ENCODE results near the gene SLC6A4.

The SLC6A4 gene

DNA sequence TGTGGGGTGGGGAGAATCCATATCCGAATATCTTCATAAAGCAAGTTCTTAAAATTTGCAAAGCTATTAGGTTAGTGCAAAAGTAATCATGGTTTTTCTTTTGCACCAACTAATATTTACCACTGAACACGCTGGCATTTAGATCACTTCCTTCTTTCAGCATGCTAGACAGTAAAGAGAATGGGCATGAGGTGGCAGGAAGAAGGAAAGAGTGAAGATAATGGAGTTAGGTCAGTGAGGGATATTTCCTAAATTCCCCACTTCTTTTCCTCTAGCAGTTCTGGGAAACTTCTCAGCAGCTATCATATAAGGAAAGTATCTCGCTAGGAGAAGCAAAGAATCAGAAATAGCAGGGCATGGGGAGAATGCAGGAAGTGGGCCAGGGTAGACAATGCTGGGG, 39.0 kb downstream of the SLC6A4 start:
- H3K4me3 ChIP-seq (ENCODE audit: low read depth, low read length) = no peak overlapping the region
- TF ChIP-seq MAX (IDR thresholded peaks at IDR 0.05; ENCODE audit: low read depth, low read length) (no peak), MYC (IDR thresholded peaks at IDR 0.05; ENCODE audit: low read depth, low read length) (no peak), CTCF (IDR thresholded peaks at IDR 0.05; ENCODE audit: low read depth, low read length) (no peak), POLR2A (IDR thresholded peaks at IDR 0.05; ENCODE audit: extremely low read depth, insufficient read length) (no peak)
- peak; percentile 17 for DNase-seq (ENCODE audit: low read depth)

DNA sequence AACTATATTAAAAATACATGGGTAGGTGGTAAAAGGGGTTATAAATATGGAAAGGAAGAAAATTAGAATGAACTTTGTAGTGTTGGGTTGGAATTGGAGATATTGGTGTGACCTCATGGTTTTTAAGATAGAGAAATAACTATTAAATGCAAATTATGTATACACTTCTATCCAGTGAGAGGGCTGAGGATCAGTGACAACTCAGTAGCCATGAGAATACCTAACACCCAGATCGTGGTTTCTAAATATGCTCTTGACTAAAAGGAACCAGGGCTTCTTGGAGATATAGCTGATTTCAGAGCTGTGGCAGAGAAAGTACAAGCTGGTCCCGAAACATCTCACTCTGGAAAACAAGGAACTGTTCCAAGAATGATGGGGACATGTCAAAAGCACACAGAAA, 44.4 kb downstream of the SLC6A4 start:
- H3K4me3 ChIP-seq (ENCODE audit: low read depth, low read length) = no peak overlapping the region
- no peak for DNase-seq (ENCODE audit: low read depth)
- no peak for TF ChIP-seq CTCF (IDR thresholded peaks at IDR 0.05; ENCODE audit: low read depth, low read length)
- TF ChIP-seq MYC (IDR thresholded peaks at IDR 0.05; ENCODE audit: low read depth, low read length) = no peak
- no peak for TF ChIP-seq POLR2A (IDR thresholded peaks at IDR 0.05; ENCODE audit: extremely low read depth, insufficient read length)
- no peak for TF ChIP-seq MAX (IDR thresholded peaks at IDR 0.05; ENCODE audit: low read depth, low read length)

DNA sequence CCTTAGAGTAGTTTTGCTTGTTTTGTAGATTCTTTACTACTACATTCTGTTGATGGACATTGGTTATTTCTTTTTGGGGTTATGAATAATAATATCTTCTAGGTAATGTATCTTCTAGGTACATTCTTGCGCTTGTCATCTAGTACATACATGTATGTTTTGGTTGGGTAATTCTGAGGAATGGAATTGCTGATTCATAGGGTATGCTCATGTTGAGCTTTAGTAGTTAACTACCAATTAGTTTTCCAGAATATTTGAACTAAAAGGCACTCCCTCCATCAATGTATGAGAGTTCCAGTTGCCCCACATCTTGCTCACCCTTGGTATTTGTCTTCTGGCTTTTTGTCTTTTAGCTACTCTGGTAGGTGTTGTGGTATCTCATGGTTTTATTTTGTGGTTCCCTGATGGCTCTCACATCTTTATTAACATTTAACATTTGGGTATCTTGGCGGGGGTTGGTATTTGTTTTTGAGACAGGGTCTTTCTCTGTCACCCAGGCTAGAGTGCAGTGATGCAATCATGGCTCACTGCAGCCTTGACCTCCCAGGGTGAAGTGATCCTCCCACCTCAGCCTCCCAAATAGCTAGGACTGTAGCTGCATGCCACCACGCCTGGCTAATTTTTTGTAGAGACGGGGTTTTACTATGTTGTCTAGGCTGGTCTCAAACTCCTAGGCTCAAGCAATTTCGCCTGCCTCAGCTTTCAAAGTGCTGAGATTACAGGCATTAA, 47.1 kb downstream of the SLC6A4 start:
- no peak overlapping the region for H3K4me3 ChIP-seq (ENCODE audit: low read depth, low read length)
- no peak for DNase-seq (ENCODE audit: low read depth)
- no peak for TF ChIP-seq MAX (IDR thresholded peaks at IDR 0.05; ENCODE audit: low read depth, low read length)
- TF ChIP-seq MYC (IDR thresholded peaks at IDR 0.05; ENCODE audit: low read depth, low read length) = no peak
- no peak for TF ChIP-seq POLR2A (IDR thresholded peaks at IDR 0.05; ENCODE audit: extremely low read depth, insufficient read length)
- no peak for TF ChIP-seq CTCF (IDR thresholded peaks at IDR 0.05; ENCODE audit: low read depth, low read length)

GRCh38 chr17:30187573-30187972, 47.9 kb downstream of the SLC6A4 start:
- no peak for TF ChIP-seq POLR2A (IDR thresholded peaks at IDR 0.05; ENCODE audit: extremely low read depth, insufficient read length)
- no peak for TF ChIP-seq MAX (IDR thresholded peaks at IDR 0.05; ENCODE audit: low read depth, low read length)
- TF ChIP-seq CTCF (IDR thresholded peaks at IDR 0.05; ENCODE audit: low read depth, low read length) = no peak
- no peak for TF ChIP-seq MYC (IDR thresholded peaks at IDR 0.05; ENCODE audit: low read depth, low read length)

DNA sequence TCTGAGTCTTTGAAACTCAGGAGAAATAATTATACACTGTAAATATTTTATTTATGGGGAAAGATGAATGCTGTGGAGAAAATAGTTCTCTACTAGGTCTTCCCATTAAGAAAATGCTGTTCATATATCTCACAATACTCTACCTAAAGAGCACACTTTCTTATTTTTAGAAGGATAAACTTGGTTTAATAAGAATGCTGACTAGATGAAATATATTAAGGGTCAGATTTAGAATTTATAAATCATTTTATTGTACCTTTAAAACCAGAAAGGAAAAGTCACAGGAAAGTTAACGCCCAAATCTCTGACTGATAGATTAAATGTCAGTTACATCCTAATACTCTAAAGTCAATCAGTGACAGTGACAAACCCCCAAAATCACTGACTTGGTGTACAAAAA, 48.7 kb downstream of the SLC6A4 start:
- no peak for DNase-seq (ENCODE audit: low read depth)
- no peak overlapping the region for H3K4me3 ChIP-seq (ENCODE audit: low read depth, low read length)
- TF ChIP-seq POLR2A (IDR thresholded peaks at IDR 0.05; ENCODE audit: extremely low read depth, insufficient read length) (no peak), MYC (IDR thresholded peaks at IDR 0.05; ENCODE audit: low read depth, low read length) (no peak), CTCF (IDR thresholded peaks at IDR 0.05; ENCODE audit: low read depth, low read length) (no peak), MAX (IDR thresholded peaks at IDR 0.05; ENCODE audit: low read depth, low read length) (no peak)

More at GRCh38 chr17:30187573-30187972, 47.9 kb downstream of the SLC6A4 start:
- no peak overlapping the region for H3K4me3 ChIP-seq (ENCODE audit: low read depth, low read length)
- DNase-seq (ENCODE audit: low read depth) = no peak
